ENCODE measurements around the gene CAMK2D. TPM values are rescaled to one million over a fixed set of nuclear protein-coding genes. Genes with fewer than 3 reads are reported as not detected.

The CAMK2D gene
- total RNA-seq, 2 donors from 2014 or later: 43.0 to 59.6 TPM

DNA sequence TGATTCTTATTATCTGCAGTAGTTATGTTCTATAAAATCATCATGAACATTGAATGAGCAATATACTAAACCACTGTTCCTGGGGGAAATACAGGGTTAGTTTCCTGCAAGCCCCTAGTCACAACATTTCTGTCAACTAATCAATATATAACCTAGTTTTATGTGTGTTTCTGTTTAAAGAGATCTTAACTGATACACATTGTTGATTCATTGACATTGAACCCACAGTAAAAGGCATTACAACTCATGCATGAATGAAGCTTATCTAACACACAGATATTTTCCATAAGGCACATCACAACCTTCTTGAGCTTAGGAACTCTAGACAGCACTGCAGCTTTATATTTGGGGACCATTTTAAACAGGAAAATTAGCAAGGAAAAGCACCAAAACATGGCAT, 134.2 kb downstream of the CAMK2D start:
- Mint-ChIP-seq H3K36me3 (peaks cover 6% of the 10 kb centered on the region), H3K4me1 (ENCODE audit: low read depth in 2 of 2) (peaks cover 11 to 12% of the 10 kb centered on the region in 2 donors), H3K9me3 (peaks cover 3% of the 10 kb centered on the region), H3K4me3 (no peak overlapping the region), H3K27ac (no peak overlapping the region), H3K27me3 (no peaks in the 10 kb centered on the region)
- DNase-seq (ENCODE audit: low spot score) (no peak), ATAC-seq (no peak)

GRCh38 chr4:113625902-113626301, 135.6 kb downstream of the CAMK2D start:
- Mint-ChIP-seq H3K9me3 (peaks cover 3% of the 10 kb centered on the region), H3K27ac (peak overlapping the region in 1 of 2 donors; percentile 27), H3K36me3 (peaks cover 6% of the 10 kb centered on the region), H3K4me1 (ENCODE audit: low read depth in 2 of 2) (peaks cover 11 to 18% of the 10 kb centered on the region in 2 donors), H3K27me3 (no peaks in the 10 kb centered on the region), H3K4me3 (no peak overlapping the region)
- DNase-seq (ENCODE audit: low spot score): no peak
- ATAC-seq: no peak

GRCh38 chr4:113623274-113623894, 138.2 kb downstream of the CAMK2D start:
- no peak overlapping the region for H3K4me3 Mint-ChIP-seq
- H3K36me3 Mint-ChIP-seq: peaks cover 6% of the 10 kb centered on the region
- DNase-seq (ENCODE audit: low spot score) (no peak), ATAC-seq (no peak)
- H3K27ac Mint-ChIP-seq: no peak overlapping the region
- H3K27me3 Mint-ChIP-seq: no peaks in the 10 kb centered on the region
- H3K9me3 Mint-ChIP-seq: peaks cover 3% of the 10 kb centered on the region
- peaks cover 11 to 18% of the 10 kb centered on the region in 2 donors for H3K4me1 Mint-ChIP-seq (ENCODE audit: low read depth in 2 of 2)

- no peaks in the 10 kb centered on the region for H3K27me3 Mint-ChIP-seq
- peaks cover 6 to 18% of the 10 kb centered on the region in 2 donors for H3K4me1 Mint-ChIP-seq (ENCODE audit: low read depth in 2 of 2)
- H3K27ac Mint-ChIP-seq: no peak overlapping the region
- H3K9me3 Mint-ChIP-seq: peaks cover 3% of the 10 kb centered on the region
- H3K36me3 Mint-ChIP-seq: peaks cover 6% of the 10 kb centered on the region
- H3K4me3 Mint-ChIP-seq: no peak overlapping the region
- DNase-seq (ENCODE audit: low spot score): no peak
- ATAC-seq: no peak
These were observed 139.9 kb downstream of the CAMK2D start for GRCh38 chr4:113621633-113622032.

GRCh38 chr4:113620032-113620431, 141.5 kb downstream of the CAMK2D start:
- DNase-seq (ENCODE audit: low spot score) (no peak), ATAC-seq (no peak)
- peaks cover 0 to 15% of the 10 kb centered on the region in 2 donors for H3K4me1 Mint-ChIP-seq (ENCODE audit: low read depth in 2 of 2)
- H3K36me3 Mint-ChIP-seq: no peaks in the 10 kb centered on the region
- H3K4me3 Mint-ChIP-seq: no peak overlapping the region
- no peak overlapping the region for H3K27ac Mint-ChIP-seq
- H3K9me3 Mint-ChIP-seq: no peaks in the 10 kb centered on the region
- H3K27me3 Mint-ChIP-seq: no peaks in the 10 kb centered on the region

DNA sequence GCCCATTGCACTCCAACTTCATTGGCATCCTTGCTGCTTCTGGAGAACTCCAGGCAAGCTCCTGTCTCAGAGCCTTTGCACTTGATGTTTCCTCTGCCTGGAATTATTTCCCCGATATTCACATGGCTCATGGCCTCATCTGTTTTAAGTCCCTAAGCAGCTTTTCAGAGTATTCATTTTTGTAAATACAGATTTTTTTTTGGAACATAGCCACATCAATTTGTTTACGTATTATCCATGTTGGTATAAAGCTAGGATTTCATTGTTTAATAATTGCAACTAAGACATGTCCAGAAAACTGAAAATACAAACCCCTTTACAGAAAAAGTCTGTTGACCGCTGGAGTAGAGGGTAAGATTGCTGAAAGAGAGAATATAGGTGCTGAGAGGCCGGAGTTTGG, 142.0 kb downstream of the CAMK2D start:
- H3K9me3 Mint-ChIP-seq: no peaks in the 10 kb centered on the region
- DNase-seq (ENCODE audit: low spot score) (no peak), ATAC-seq (no peak)
- peaks cover 0 to 18% of the 10 kb centered on the region in 2 donors for H3K4me1 Mint-ChIP-seq (ENCODE audit: low read depth in 2 of 2)
- H3K36me3 Mint-ChIP-seq: no peaks in the 10 kb centered on the region
- no peaks in the 10 kb centered on the region for H3K27me3 Mint-ChIP-seq
- no peak overlapping the region for H3K4me3 Mint-ChIP-seq
- no peak overlapping the region for H3K27ac Mint-ChIP-seq

DNA sequence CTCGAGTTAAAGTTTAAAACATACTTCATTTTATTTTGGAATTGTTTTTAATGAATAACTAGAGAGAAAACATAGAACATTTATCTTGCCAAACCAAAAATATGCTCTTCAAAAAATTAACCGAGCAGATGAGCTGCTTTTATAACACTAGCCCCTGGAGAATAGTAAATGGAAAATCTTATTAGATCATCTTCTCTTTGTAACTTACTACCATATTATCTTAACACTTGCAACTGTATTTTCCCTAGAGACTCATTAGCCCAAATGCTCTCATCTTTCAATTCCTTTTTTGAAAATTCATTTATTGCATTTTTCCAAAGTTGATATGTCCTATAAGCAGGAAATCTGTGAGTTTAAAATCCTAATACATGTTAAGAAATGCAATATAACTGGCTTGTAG, 143.3 kb downstream of the CAMK2D start:
- Mint-ChIP-seq H3K27me3 (no peaks in the 10 kb centered on the region), H3K4me3 (no peak overlapping the region)

GRCh38 chr4:113617195-113617594, 144.3 kb downstream of the CAMK2D start:
- no peaks in the 10 kb centered on the region for H3K27me3 Mint-ChIP-seq
- H3K4me3 Mint-ChIP-seq: no peak overlapping the region
- ATAC-seq (no peak), DNase-seq (ENCODE audit: low spot score) (no peak)
- H3K9me3 Mint-ChIP-seq: no peaks in the 10 kb centered on the region
- H3K36me3 Mint-ChIP-seq: no peaks in the 10 kb centered on the region
- peaks cover 5 to 16% of the 10 kb centered on the region in 2 donors for H3K4me1 Mint-ChIP-seq (ENCODE audit: low read depth in 2 of 2)
- no peak overlapping the region for H3K27ac Mint-ChIP-seq

More for the DNA sequence above, 143.3 kb downstream of the CAMK2D start:
- no peak for ATAC-seq
- Mint-ChIP-seq H3K9me3 (no peaks in the 10 kb centered on the region), H3K4me1 (ENCODE audit: low read depth in 2 of 2) (peaks cover 5 to 16% of the 10 kb centered on the region in 2 donors), H3K27ac (no peak overlapping the region), H3K36me3 (no peaks in the 10 kb centered on the region)
- DNase-seq (ENCODE audit: low spot score): no peak

GRCh38 chr4:113616443-113616842, 145.1 kb downstream of the CAMK2D start:
- Mint-ChIP-seq H3K4me3 (no peak overlapping the region), H3K9me3 (no peaks in the 10 kb centered on the region), H3K27ac (no peak overlapping the region), H3K36me3 (no peaks in the 10 kb centered on the region), H3K27me3 (no peaks in the 10 kb centered on the region), H3K4me1 (ENCODE audit: low read depth in 2 of 2) (peaks cover 5 to 10% of the 10 kb centered on the region in 2 donors)
- no peak for ATAC-seq
- DNase-seq (ENCODE audit: low spot score): no peak

DNA sequence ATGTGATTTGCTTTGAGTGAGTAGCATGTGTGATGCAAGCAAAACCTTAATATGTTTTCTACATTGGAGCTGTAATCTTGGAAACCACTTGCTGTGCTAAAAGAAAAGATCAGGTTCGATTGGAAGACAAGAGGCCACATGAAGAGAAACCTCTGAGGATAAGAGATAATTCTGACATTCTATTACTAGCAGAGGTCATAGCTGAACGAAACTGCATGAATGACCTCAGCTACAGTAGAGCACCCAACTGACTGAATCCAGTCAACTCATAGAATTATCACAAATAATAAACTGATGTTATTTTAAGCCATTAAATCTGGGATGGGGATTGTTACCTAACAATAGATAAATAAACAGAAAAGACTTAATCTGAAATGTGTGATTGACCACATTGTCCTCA, 147.1 kb downstream of the CAMK2D start:
- Mint-ChIP-seq H3K27me3 (no peaks in the 10 kb centered on the region), H3K4me3 (no peak overlapping the region), H3K36me3 (no peaks in the 10 kb centered on the region), H3K27ac (no peak overlapping the region), H3K4me1 (ENCODE audit: low read depth in 2 of 2) (peaks cover 5 to 10% of the 10 kb centered on the region in 2 donors), H3K9me3 (no peaks in the 10 kb centered on the region)
- no peak for DNase-seq (ENCODE audit: low spot score)
- no peak for ATAC-seq

DNA sequence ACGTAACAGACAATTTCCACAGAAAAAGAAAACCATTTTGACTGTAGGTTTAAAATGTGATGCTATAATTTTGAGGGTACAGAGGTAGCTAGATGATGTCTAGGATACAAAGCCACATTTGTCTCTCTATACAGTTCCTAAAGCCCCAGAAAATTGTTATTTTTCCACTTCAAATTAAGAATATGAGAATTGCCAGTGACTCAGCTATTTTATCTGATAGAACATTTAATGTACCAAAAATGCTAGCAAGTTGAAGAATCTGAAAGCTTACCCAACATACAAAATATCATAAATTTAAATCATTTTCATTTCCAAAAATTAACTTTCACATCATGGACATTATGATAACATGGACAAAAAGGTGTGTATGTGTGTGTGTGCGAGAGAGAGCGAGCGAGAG, 148.0 kb downstream of the CAMK2D start:
- ATAC-seq: no peak
- H3K4me3 Mint-ChIP-seq: no peak overlapping the region
- no peaks in the 10 kb centered on the region for H3K27me3 Mint-ChIP-seq
- peak overlapping the region in 1 of 2 donors; percentile 9 for H3K27ac Mint-ChIP-seq
- H3K4me1 Mint-ChIP-seq (ENCODE audit: low read depth in 2 of 2): peaks cover 5 to 10% of the 10 kb centered on the region in 2 donors
- no peaks in the 10 kb centered on the region for H3K9me3 Mint-ChIP-seq
- no peaks in the 10 kb centered on the region for H3K36me3 Mint-ChIP-seq
- DNase-seq (ENCODE audit: low spot score): no peak

DNA sequence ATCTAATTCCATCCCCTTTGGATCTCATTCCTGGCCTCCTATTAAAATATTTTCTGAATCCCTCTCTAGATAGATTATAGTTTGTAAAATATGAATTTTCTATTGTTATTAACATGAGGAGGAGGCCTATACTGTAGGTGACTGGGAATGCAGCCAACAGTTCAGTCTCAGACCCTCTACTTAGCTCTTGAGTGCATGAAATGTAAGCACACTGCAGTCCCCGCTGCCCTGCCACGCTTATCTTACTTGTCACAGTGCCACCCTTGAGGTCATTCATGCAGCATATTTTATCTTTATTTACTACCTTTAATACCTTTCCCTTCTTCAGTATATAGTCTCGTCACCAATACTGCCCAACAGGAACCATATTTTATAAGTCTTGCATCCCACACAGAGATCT, 151.0 kb downstream of the CAMK2D start:
- peaks cover 8% of the 10 kb centered on the region for H3K36me3 Mint-ChIP-seq

GRCh38 chr4:113607998-113608397, 153.5 kb downstream of the CAMK2D start:
- Mint-ChIP-seq H3K36me3 (peaks cover 8% of the 10 kb centered on the region), H3K4me3 (no peak overlapping the region), H3K27me3 (no peaks in the 10 kb centered on the region), H3K4me1 (ENCODE audit: low read depth in 2 of 2) (peaks cover 8 to 26% of the 10 kb centered on the region in 2 donors), H3K9me3 (no peaks in the 10 kb centered on the region), H3K27ac (no peak overlapping the region)
- ATAC-seq: no peak
- DNase-seq (ENCODE audit: low spot score): no peak

More for the DNA sequence above, 151.0 kb downstream of the CAMK2D start:
- no peak for ATAC-seq
- no peak overlapping the region for H3K4me3 Mint-ChIP-seq
- no peak for DNase-seq (ENCODE audit: low spot score)
- no peak overlapping the region for H3K27ac Mint-ChIP-seq
- no peaks in the 10 kb centered on the region for H3K9me3 Mint-ChIP-seq
- H3K27me3 Mint-ChIP-seq: no peaks in the 10 kb centered on the region
- peaks cover 13 to 30% of the 10 kb centered on the region in 2 donors for H3K4me1 Mint-ChIP-seq (ENCODE audit: low read depth in 2 of 2)

- peaks cover 8% of the 10 kb centered on the region for H3K36me3 Mint-ChIP-seq
These were observed 154.3 kb downstream of the CAMK2D start for GRCh38 chr4:113607147-113607720.

More at GRCh38 chr4:113607147-113607720, 154.3 kb downstream of the CAMK2D start:
- ATAC-seq: no peak
- no peaks in the 10 kb centered on the region for H3K27me3 Mint-ChIP-seq
- H3K4me1 Mint-ChIP-seq (ENCODE audit: low read depth in 2 of 2): peaks cover 8 to 26% of the 10 kb centered on the region in 2 donors
- DNase-seq (ENCODE audit: low spot score): no peak
- no peaks in the 10 kb centered on the region for H3K9me3 Mint-ChIP-seq
- no peak overlapping the region for H3K27ac Mint-ChIP-seq
- no peak overlapping the region for H3K4me3 Mint-ChIP-seq

Data from natural killer cell treated with Interleukin-12 subunit alpha and Interleukin-12 subunit beta and Interleukin-15 and Interleukin-18, amount 100 ng/mL, for 72 hours (primary cell).